AG09309 (cell line): ENCODE data around the gene OSER1.

Source experiments
- DNase-seq: peaks from one replicate; pipeline ENCODE4 v3.0.0-alpha.2; 2010; ENCODE audit warnings: low read depth
- H3K4me3 ChIP-seq: 2 replicates; pipeline ENCODE4 v1.5.1; 2011; ENCODE audit warnings: mild to moderate bottlenecking, low read depth, low read length, moderate library complexity; ENCODE audit not compliant: control insufficient read depth
- TF ChIP-seq, protein P1 (sequence below): IDR thresholded peaks from 2 replicates; pipeline ENCODE4 v1.5.1; 2011; ENCODE audit warnings: mild to moderate bottlenecking, low read depth, low read length, inconsistent platforms; ENCODE audit not compliant: insufficient read depth, control insufficient read depth; ENCODE audit errors: missing control alignments

The OSER1 gene

DNA sequence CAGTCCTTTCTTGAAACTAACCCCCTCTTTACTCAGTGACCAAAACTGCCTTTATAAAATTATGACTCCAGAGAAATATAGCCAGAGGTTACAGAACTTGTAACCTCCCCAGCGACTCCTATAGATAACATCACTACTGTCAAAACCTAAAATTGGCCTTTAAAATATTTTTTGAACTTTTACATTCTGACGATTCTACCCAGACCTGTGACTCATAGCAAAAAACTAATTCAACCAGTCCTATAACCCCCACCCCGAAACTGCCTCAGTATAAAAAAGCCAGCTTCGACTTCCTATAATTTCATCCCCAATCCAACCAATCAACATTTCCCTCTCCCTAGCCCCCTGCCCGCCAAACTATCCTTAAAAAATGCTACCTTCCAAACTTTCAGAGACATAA, 37.5 kb downstream of the OSER1 start:
- H3K4me3 ChIP-seq, result no peak overlapping the region
- TF ChIP-seq, protein P1, sequence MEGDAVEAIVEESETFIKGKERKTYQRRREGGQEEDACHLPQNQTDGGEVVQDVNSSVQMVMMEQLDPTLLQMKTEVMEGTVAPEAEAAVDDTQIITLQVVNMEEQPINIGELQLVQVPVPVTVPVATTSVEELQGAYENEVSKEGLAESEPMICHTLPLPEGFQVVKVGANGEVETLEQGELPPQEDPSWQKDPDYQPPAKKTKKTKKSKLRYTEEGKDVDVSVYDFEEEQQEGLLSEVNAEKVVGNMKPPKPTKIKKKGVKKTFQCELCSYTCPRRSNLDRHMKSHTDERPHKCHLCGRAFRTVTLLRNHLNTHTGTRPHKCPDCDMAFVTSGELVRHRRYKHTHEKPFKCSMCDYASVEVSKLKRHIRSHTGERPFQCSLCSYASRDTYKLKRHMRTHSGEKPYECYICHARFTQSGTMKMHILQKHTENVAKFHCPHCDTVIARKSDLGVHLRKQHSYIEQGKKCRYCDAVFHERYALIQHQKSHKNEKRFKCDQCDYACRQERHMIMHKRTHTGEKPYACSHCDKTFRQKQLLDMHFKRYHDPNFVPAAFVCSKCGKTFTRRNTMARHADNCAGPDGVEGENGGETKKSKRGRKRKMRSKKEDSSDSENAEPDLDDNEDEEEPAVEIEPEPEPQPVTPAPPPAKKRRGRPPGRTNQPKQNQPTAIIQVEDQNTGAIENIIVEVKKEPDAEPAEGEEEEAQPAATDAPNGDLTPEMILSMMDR, result no peak
- DNase-seq, result no peak

DNA sequence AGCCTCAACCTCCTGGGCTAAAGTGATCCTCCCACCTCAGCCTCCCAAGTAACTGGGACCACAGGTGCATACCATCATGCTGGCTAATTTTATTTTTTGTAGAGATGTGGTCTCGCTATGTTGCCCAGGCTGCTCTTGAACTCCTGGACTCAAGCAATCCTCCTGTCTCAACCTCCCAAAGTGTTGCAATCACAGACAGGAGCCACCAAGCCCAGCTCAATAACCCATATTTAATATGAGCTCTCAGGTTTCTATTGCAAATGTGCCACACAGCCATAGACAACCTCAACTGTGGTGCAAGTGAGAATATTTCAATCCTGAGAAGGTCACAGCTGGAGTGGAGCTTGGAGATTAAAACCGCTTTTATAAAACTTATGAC, 38.0 kb downstream of the OSER1 start:
- no peak for DNase-seq
- no peak overlapping the region for H3K4me3 ChIP-seq
- TF ChIP-seq, protein P1, result no peak

DNA sequence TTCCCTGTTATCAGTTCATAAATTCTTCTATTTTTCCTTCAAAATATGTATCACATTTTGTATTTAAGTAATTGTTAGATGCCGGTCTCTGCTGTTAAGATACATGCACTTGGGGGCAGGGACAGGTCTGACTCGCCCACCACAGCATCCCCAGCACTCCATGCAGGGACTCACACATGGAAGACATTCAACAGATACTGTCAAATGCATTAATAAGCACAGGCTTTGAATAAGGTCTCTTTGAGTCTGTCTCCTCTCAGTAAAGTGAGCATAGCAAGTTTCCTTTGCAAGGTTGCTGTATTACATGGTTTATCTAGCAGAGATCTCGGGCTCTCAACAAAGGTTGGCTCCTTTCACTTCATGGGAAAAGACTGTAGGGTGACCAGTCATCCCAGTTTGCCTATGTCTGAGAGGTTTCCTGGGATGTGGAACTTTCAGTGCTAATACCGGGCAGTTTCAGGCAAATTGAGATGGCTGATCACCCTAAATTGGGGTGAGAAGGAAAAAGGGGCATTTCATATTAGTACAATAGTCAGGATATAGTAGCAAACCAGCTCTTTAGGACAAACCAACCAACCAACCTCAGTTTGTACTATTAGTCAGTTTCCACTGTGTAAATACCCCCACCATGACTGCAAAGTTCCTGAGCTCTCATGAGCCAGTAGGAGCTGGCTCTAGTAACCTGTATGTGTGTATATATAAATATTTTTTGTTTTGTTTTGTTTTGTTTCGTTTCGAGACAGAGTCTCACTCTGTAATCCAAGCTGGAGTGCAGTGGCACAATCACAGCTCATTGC, 38.6 kb downstream of the OSER1 start:
- no peak for DNase-seq
- TF ChIP-seq, protein P1, result no peak
- no peak overlapping the region for H3K4me3 ChIP-seq

DNA sequence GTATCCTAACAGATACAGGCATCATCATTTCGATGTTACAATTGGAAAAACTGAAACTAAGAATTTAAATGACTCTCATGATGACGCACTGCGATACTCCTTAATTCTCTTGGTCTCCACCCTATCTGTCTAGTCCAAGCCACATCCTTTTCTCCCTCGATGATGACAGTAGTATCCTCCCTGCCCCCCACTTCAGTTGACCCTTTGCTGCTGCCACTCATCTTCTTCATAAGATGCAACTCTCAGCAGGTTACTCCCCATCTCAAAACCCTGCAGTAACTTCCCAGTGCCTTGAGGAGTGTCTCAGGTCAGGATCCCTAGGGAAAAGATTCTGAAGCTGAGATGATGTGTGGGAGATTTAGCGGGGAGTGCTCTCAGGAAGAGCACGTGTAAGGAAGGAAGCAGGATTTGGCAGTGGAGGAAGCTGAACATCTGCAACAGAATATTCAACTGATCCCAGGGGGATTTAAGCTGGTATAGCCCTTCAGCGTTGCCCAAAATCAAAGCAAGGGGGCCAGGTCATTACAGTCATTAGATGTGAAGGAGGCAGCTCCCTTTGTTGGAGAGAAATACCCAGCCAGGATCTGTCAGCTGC, 39.7 kb downstream of the OSER1 start:
- TF ChIP-seq, protein P1, result no peak
- DNase-seq, result no peak
- H3K4me3 ChIP-seq, result no peak overlapping the region

DNA sequence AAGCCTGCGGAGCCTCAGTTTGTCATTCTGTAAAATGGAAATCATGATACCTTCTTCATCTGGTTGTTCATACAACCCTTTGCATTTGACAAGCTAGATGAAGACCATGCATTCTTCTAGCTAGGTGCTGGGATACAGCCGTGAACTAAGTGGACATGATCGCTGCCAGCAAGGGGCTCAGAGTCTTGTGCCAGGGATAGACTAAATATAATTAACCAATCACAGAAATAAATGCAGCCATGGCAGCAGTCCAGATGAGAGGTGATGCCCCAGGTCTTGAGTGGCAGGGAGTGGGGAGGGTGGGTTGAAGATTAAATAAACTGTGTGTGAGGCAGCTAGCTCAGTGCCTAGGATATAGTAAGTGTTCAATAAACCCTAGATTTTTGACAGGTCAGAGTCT, 42.8 kb downstream of the OSER1 start:
- H3K4me3 ChIP-seq, result no peak overlapping the region
- TF ChIP-seq, protein P1, result no peak
- DNase-seq, result no peak

DNA sequence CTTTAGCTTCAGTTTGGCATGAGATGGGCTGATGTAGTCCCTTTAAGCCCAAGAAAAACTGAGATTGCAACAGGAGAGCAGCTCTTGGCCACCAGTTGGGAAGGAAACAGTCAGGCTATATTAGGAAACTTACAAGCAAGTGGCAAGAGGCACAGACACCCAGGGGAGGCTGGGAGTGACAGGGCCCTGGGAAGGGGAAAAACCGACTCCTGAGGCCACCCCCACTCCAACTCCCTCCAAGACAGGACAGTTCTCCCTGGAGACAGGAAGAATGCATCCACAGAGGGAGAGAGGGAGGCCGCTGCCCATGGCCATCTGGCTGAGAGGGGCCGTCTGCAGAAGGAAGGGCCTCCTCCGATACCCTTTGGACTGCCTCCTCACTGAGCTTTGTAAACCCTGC, 44.1 kb downstream of the OSER1 start:
- H3K4me3 ChIP-seq, result no peak overlapping the region
- DNase-seq, result no peak
- TF ChIP-seq, protein P1, result no peak
